Smooth muscle cell (in vitro differentiated cells): Measurements from ENCODE around the gene EDIL3. TPM values are rescaled to one million over a fixed set of nuclear protein-coding genes. Genes with fewer than 3 reads are reported as not detected.

Source experiments
- DNase-seq: peaks from one replicate; lab custom pipeline; 2025; ENCODE audit not compliant: unreplicated experiment; lab: John Stamatoyannopoulos, UW
- H2AFZ ChIP-seq: fragments of 200-600 bp; sonication (generic); 2 replicates; pipeline ENCODE4 v1.6.0; 2016; ENCODE audit warnings: antibody characterized with exemption, low read depth, mild to moderate bottlenecking
- H3F3A ChIP-seq: fragments of 200-600 bp; sonication (generic); 2 replicates; pipeline ENCODE4 v1.6.0; 2017; ENCODE audit warnings: antibody characterized with exemption, low read depth
- H3K27ac ChIP-seq: fragments of 200-600 bp; sonication (generic); 2 replicates; pipeline ENCODE4 v1.5.1; 2016; ENCODE audit warnings: low read depth, mild to moderate bottlenecking
- H3K27me3 ChIP-seq: fragments of 200-600 bp; sonication (generic); 2 replicates; pipeline ENCODE4 v1.6.1; 2016; ENCODE audit warnings: low read depth, mild to moderate bottlenecking
- H3K36me3 ChIP-seq: fragments of 200-600 bp; sonication (generic); 2 replicates; pipeline ENCODE4 v1.5.1; 2016; ENCODE audit warnings: low read depth
- H3K4me1 ChIP-seq: fragments of 200-600 bp; sonication (generic); 2 replicates; pipeline ENCODE4 v1.5.1; 2016; ENCODE audit warnings: low read depth
- H3K4me2 ChIP-seq: fragments of 200-600 bp; sonication (generic); 2 replicates; pipeline ENCODE4 v1.6.0; 2016; ENCODE audit warnings: mild to moderate bottlenecking
- H3K4me3 ChIP-seq: fragments of 200-600 bp; sonication (generic); 2 replicates; pipeline ENCODE4 v1.5.1; 2016; ENCODE audit warnings: mild to moderate bottlenecking
- H3K79me2 ChIP-seq: fragments of 200-600 bp; sonication (generic); 2 replicates; pipeline ENCODE4 v1.6.0; 2016; ENCODE audit warnings: low read depth, mild to moderate bottlenecking
- H3K9ac ChIP-seq: fragments of 200-600 bp; sonication (generic); 2 replicates; pipeline ENCODE4 v1.6.0; 2016; ENCODE audit warnings: low read depth
- H3K9me3 ChIP-seq: fragments of 200-600 bp; sonication (generic); replicated peaks from 2 replicates; pipeline ENCODE4 v1.5.1; 2016; ENCODE audit warnings: low read depth
- H4K20me1 ChIP-seq: fragments of 200-600 bp; sonication (generic); 2 replicates; pipeline ENCODE4 v1.6.0; 2016; ENCODE audit warnings: low read depth
- CTCF ChIP-seq: fragments of 200-600 bp; sonication (generic); IDR thresholded peaks from 2 replicates; pipeline ENCODE4 v1.5.1; 2017; ENCODE audit warnings: borderline replicate concordance, mild to moderate bottlenecking, antibody characterized with exemption; ENCODE audit not compliant: insufficient read depth, poor library complexity, severe bottlenecking
- WGBS: methylation state at CpG from one replicate; pipeline ENCODE4 v1.1.7; 2016; ENCODE audit warnings: low lambda C conversion rate; 5-methylcytosine and 5-hydroxymethylcytosine counted together
- polyA plus RNA-seq: library from polyadenylated mRNA; unstranded; fragments of >200 nt; fragmentation: Nextera tagmentation; extraction: Ambion mirVana; gene quantifications from 2 replicates; pipeline ENCODE4 v1.2.1, GENCODE V29; 2016
- total RNA-seq: library from RNA; depleted of rRNA; stranded (reverse); fragments of >200 nt; gene quantifications from 2 replicates; pipeline ENCODE4 v1.2.3, GENCODE V29; 2014

Gene EDIL3
- total and polyA plus RNA-seq, 2 experiments from 2014 or later = 98.4 to 119 TPM

GRCh38 chr5:84370176-84370575 is 14.5 kb downstream of the EDIL3 start:
- Histone ChIP-seq H2AFZ (no peak overlapping the region), H3F3A (no peaks in the 10 kb centered on the region), H3K4me1 (no peaks in the 10 kb centered on the region), H3K4me2 (no peak overlapping the region), H3K9ac (no peak overlapping the region), H3K9me3 (no peaks in the 10 kb centered on the region), H4K20me1 (no peaks in the 10 kb centered on the region), H3K36me3 (no peaks in the 10 kb centered on the region), H3K27me3 (no peaks in the 10 kb centered on the region), H3K79me2 (peaks cover 66% of the 10 kb centered on the region), H3K27ac (no peak overlapping the region), H3K4me3 (no peak overlapping the region)
- no peak for TF ChIP-seq CTCF
- 77% methylated on average over 2 of the region's 2 CpGs for WGBS
- DNase-seq = no peak

- no peak for DNase-seq
- Histone ChIP-seq H3F3A (no peaks in the 10 kb centered on the region), H3K27ac (no peak overlapping the region), H3K4me3 (no peak overlapping the region), H3K4me1 (no peaks in the 10 kb centered on the region), H4K20me1 (no peaks in the 10 kb centered on the region), H3K79me2 (peaks cover 56% of the 10 kb centered on the region), H2AFZ (no peak overlapping the region), H3K36me3 (no peaks in the 10 kb centered on the region), H3K9me3 (no peaks in the 10 kb centered on the region), H3K4me2 (no peak overlapping the region), H3K9ac (no peak overlapping the region), H3K27me3 (no peaks in the 10 kb centered on the region)
- TF ChIP-seq CTCF = no peak
- WGBS = 100% methylated on average over 2 of the region's 2 CpGs
These were observed 20.6 kb downstream of the EDIL3 start for GRCh38 chr5:84364043-84364442.

GRCh38 chr5:84362061-84362720 is 22.5 kb downstream of the EDIL3 start:
- no peaks in the 10 kb centered on the region for H3K27me3 ChIP-seq
- no peak overlapping the region for H3K4me2 ChIP-seq
- H3K9ac ChIP-seq = no peak overlapping the region
- no peaks in the 10 kb centered on the region for H3K4me1 ChIP-seq
- no peaks in the 10 kb centered on the region for H3K36me3 ChIP-seq
- H4K20me1 ChIP-seq = no peaks in the 10 kb centered on the region
- H3K4me3 ChIP-seq = no peak overlapping the region
- H3K9me3 ChIP-seq = no peaks in the 10 kb centered on the region
- TF ChIP-seq CTCF = no peak
- peaks cover 46% of the 10 kb centered on the region for H3K79me2 ChIP-seq
- H2AFZ ChIP-seq = no peak overlapping the region
- no peaks in the 10 kb centered on the region for H3F3A ChIP-seq
- DNase-seq = no peak
- no peak overlapping the region for H3K27ac ChIP-seq

- no peak for TF ChIP-seq CTCF
- Histone ChIP-seq H3K36me3 (no peaks in the 10 kb centered on the region), H3K4me1 (no peaks in the 10 kb centered on the region), H3F3A (no peaks in the 10 kb centered on the region), H3K79me2 (peaks cover 41% of the 10 kb centered on the region), H3K9ac (no peak overlapping the region), H3K4me2 (no peak overlapping the region), H3K4me3 (no peak overlapping the region), H3K9me3 (no peaks in the 10 kb centered on the region), H4K20me1 (no peaks in the 10 kb centered on the region), H3K27ac (no peak overlapping the region), H3K27me3 (no peaks in the 10 kb centered on the region), H2AFZ (no peak overlapping the region)
- 93% methylated on average over 2 of the region's 2 CpGs for WGBS
- no peak for DNase-seq
These were observed 23.1 kb downstream of the EDIL3 start for GRCh38 chr5:84361572-84361971.
